GM12875 (cell line): ENCODE results near the gene STOX2.

Source experiments
- H3K4me3 ChIP-seq: one replicate; pipeline ENCODE4 v1.5.1; 2011; ENCODE audit warnings: low read depth, low read length, control low read depth
- CTCF ChIP-seq: IDR thresholded peaks from 2 replicates; pipeline ENCODE4 v1.5.1; 2011; ENCODE audit warnings: low read depth, mild to moderate bottlenecking, control low read depth, inconsistent platforms, low read length, moderate library complexity, borderline replicate concordance; ENCODE audit not compliant: insufficient read depth

STOX2 gene

DNA sequence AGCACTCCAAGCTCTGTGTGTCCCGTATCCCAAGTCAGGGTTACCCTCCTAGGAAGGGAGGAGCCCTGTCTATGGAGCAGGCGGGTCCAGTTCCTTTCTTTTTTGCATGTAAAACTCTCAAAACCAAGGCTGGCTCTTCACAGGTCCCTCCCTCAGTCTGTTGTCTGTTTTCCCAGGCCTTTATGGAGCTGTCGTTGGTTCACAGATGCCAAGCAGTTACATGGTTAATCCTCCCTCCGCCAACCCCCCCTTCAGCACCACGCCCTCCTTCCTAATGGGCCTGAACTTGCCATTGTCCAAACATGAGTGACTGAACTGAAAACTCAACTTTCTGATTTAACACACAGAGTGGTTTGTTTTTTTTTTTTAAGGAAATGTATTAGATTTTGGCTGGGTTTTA, 148.3 kb downstream of the STOX2 start:
- TF ChIP-seq CTCF: no peak

DNA sequence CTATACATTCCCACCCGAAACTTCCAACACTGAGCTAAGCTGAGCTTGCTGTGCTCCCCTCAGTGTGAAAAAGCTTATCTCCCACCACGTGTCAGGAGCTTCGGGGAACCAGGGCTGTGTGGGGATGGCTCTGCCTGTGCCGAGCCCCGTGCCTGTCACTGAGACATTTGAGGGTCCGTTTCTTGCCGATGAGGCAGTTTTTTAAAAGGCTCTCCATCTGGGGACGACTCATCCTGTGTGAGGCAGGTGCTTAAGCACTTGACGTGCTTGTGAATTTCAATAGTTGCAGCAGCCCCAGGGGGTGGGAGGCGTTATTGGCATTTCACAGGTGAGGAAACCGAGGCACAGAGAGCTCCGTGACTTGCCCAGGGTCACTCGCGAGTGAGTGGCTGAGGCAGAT, 151.8 kb downstream of the STOX2 start:
- no peak for TF ChIP-seq CTCF
- no peak overlapping the region for H3K4me3 ChIP-seq

More for the DNA sequence above, 148.3 kb downstream of the STOX2 start:
- H3K4me3 ChIP-seq: no peak overlapping the region

DNA sequence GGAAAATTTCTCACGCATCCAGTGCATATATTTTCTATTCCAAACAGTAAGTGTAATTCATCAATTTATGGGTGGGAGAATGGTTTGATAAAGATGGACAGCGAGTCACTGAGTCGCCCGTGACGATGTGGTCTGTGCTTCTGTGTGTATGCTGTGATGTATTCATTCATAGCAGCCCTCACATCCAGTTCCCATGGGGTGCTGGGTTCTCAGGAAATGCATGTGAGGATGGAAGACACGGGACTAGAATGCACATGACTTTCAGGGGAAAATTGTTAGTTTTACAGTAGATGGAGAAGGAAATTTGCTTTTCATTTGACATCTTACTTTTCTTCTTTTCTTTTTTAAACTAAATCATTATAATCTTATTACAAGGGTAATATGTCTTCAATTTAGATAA, 152.9 kb downstream of the STOX2 start:
- no peak for TF ChIP-seq CTCF
- no peak overlapping the region for H3K4me3 ChIP-seq

DNA sequence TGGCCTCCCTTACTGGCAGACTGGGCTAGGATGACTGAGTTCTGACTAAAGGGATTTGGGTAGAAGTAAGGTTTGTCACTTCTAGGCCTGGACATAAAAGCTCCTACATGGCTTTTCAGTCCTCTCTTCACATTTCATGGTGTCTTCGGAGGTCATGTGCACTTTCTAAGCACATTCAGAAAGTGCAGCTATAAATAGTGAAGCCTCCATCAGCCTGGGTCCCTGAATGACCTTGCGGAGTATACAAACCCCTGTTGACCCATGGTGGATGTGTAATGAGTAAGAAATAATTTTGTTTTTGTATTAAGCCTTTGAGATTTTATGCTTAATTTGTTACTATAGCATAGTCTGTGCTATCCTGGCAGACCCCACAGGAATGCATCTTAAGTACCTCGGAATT, 154.0 kb downstream of the STOX2 start:
- TF ChIP-seq CTCF: no peak

GRCh38 chr4:184061582-184061981, 156.5 kb downstream of the STOX2 start:
- no peak overlapping the region for H3K4me3 ChIP-seq
- no peak for TF ChIP-seq CTCF

More for the DNA sequence above, 154.0 kb downstream of the STOX2 start:
- H3K4me3 ChIP-seq: no peak overlapping the region

DNA sequence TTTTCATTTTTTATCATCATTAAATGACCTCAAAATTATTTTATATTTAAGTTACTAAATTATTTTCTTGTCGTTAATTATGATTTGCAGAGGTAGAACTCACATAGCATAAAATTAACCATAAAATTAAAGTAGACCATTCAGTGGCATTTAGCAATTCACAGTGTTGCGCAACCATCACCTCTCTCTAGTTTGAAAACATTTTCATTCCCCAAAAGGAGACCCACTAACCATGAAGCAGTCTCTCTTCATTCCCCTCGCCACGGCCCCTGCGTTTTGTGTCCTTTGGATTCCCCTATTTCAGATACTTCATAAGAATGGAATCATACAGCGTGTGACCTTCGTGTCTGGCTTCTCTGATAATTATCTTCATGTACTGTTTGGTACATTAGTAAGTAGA, 157.7 kb downstream of the STOX2 start:
- TF ChIP-seq CTCF: no peak
- H3K4me3 ChIP-seq: no peak overlapping the region

DNA sequence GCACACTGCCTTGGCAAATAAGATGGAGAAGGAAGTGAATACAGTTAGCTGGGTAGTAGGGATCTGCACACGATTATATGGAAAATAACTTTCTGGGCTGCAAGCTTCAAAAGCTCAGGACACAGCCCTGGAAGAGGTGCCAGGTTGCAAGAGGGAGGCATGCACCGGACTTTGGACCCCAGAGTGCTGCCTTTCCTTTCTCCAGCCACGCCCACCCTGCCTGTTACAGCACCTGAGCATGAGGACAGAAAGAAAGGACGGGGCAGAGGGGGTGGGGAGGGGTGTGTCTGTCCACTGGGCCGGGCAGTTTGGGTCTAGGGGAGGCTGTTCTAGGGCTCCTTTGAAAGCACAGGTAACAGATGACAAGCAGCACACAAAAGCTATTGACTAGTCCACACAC, 159.8 kb downstream of the STOX2 start:
- TF ChIP-seq CTCF: no peak
- no peak overlapping the region for H3K4me3 ChIP-seq
